Glutamatergic neuron (in vitro differentiated cells): ENCODE data around the gene OR51B5. TPM values are rescaled to one million over a fixed set of nuclear protein-coding genes. Genes with fewer than 3 reads are reported as not detected.
"Not testable (repeated sequence)": the region's sequence is repeated elsewhere in the genome, so short reads cannot be mapped to it uniquely, and the experiment has no call there.

ENCODE experiments used
- DNase-seq: peaks from one replicate; pipeline ENCODE4 v3.0.0; 2022
- H3K27ac Mint-ChIP-seq: one replicate; pipeline ENCODE4 v1.8.0; 2020; ENCODE audit warnings: mild to moderate bottlenecking, mixed read lengths, inconsistent platforms; ENCODE audit not compliant: unreplicated experiment
- H3K27me3 Mint-ChIP-seq: one replicate; pipeline ENCODE4 v1.8.0; 2020; ENCODE audit warnings: mild to moderate bottlenecking, moderate library complexity, mixed read lengths, inconsistent platforms; ENCODE audit not compliant: unreplicated experiment
- H3K36me3 Mint-ChIP-seq: one replicate; pipeline ENCODE4 v1.8.0; 2020; ENCODE audit warnings: mild to moderate bottlenecking, mixed read lengths, inconsistent platforms; ENCODE audit not compliant: unreplicated experiment
- H3K4me1 Mint-ChIP-seq: one replicate; pipeline ENCODE4 v1.8.0; 2020; ENCODE audit warnings: mild to moderate bottlenecking, low read depth, mixed read lengths, inconsistent platforms; ENCODE audit not compliant: unreplicated experiment
- H3K4me3 Mint-ChIP-seq: one replicate; pipeline ENCODE4 v1.8.0; 2020; ENCODE audit warnings: mild to moderate bottlenecking, mixed read lengths, inconsistent platforms; ENCODE audit not compliant: unreplicated experiment
- H3K9me3 Mint-ChIP-seq: one replicate; pipeline ENCODE4 v1.8.0; 2020; ENCODE audit warnings: mild to moderate bottlenecking, moderate library complexity, mixed read lengths, inconsistent platforms; ENCODE audit not compliant: unreplicated experiment
- CTCF ChIP-seq: fragments of 200-600 bp; sonication (generic); IDR thresholded peaks from one replicate; pipeline ENCODE4 v1.5.0; 2021; ENCODE audit not compliant: partially characterized antibody, unreplicated experiment
- total RNA-seq: library from RNA; stranded (reverse); fragmentation: NEBNext Ultra II Directional; extraction: Animal tissue kit (Norgen Biotek cat#: 25700); gene quantifications from one replicate; pipeline ENCODE4 v1.2.1, GENCODE V29; 2021; ENCODE audit not compliant: unreplicated experiment

The OR51B5 gene
- total RNA-seq, 1 donor from 2014 or later = not detected

GRCh38 chr11:5364214-5364613, 20.9 kb upstream of the OR51B5 start:
- Mint-ChIP-seq H3K9me3 (no peaks in the 10 kb centered on the region), H3K27ac (no peak overlapping the region), H3K4me3 (no peak overlapping the region), H3K27me3 (no peaks in the 10 kb centered on the region), H3K36me3 (no peaks in the 10 kb centered on the region), H3K4me1 (no peaks in the 10 kb centered on the region)
- TF ChIP-seq CTCF = no peak
- no peak for DNase-seq

DNA sequence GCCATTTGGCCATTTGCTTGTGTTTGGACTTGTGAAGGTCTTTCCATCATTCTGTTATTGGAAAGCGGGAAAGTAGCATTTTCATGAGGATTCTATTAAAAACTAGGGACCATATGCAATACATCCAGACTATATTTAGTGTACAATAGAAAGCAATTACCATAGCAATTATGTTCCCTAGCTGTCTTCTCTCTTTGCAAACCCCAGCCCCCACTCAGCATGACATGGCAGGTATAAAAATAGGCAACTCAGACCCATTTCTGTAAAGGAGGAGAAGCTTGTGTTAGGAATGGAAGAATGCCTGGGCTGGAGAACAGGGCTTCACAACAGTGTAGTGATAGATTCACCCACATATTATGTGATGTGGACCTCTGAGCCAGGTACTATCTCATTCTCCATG, 20.4 kb upstream of the OR51B5 start:
- Mint-ChIP-seq H3K4me3 (no peak overlapping the region), H3K9me3 (no peaks in the 10 kb centered on the region), H3K27ac (no peak overlapping the region), H3K4me1 (no peaks in the 10 kb centered on the region), H3K27me3 (no peaks in the 10 kb centered on the region), H3K36me3 (no peaks in the 10 kb centered on the region)
- no peak for DNase-seq
- TF ChIP-seq CTCF = no peak

GRCh38 chr11:5362017-5362625, 18.8 kb upstream of the OR51B5 start:
- TF ChIP-seq CTCF = no peak
- Mint-ChIP-seq H3K4me3 (no peak overlapping the region), H3K27ac (no peak overlapping the region), H3K4me1 (no peaks in the 10 kb centered on the region), H3K36me3 (no peaks in the 10 kb centered on the region), H3K27me3 (no peaks in the 10 kb centered on the region), H3K9me3 (no peaks in the 10 kb centered on the region)
- no peak for DNase-seq

DNA sequence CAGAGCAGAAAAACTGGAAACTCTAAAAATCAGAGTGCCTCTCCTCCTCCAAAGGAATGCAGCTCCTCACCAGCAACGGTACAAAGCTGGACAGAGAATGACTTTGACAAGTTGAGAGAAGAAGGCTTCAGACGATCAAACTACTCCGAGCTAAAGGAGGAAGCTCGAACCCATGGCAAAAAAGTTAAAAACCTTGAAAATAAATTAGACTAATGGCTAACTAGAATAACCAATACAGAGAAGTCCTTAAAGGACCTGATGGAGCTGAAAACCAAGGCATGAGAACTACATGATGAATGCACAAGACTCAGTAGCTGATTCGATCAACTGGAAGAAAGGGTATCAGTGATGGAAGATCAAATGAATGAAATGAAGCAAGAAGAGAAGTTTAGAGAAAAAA, 12.7 kb upstream of the OR51B5 start:
- H3K4me1 Mint-ChIP-seq, H3K27me3 Mint-ChIP-seq, DNase-seq, H3K27ac Mint-ChIP-seq, H3K4me3 Mint-ChIP-seq, H3K36me3 Mint-ChIP-seq, H3K9me3 Mint-ChIP-seq: not testable (repeated sequence)

DNA sequence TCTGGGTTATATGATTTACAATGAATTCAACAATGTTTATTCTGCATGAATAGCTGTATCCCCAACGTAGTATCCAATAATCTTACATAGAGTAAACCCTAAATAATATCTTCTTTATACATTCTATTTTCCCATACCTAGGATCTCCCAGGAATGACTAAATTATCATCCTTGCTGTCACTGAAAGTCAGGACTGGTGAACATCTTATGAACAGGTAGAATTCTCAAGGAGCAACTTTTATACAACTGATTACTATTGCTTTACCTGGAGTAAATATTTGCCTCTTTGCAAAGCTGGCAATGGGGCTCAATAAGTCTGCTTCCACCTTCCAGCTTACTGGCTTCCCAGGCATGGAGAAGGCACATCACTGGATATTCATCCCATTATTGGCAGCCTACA, 7.9 kb upstream of the OR51B5 start, which contains the start of gene OR51B6:
TSS of gene OR51B6 (plus strand) at position 301 of the 400 bp plus-strand sequence. CDS start at position 301, 0 bp downstream.
- Mint-ChIP-seq H3K4me3 (no peak within 1 kb of the TSS), H3K36me3 (no peaks in the 10 kb centered on the region), H3K27me3 (peaks cover 3% of the 10 kb centered on the region), H3K9me3 (peaks cover 2% of the 10 kb centered on the region), H3K27ac (no peak within 1 kb of the TSS), H3K4me1 (no peaks in the 10 kb centered on the region)
- no peak for DNase-seq
- no peak for TF ChIP-seq CTCF

DNA sequence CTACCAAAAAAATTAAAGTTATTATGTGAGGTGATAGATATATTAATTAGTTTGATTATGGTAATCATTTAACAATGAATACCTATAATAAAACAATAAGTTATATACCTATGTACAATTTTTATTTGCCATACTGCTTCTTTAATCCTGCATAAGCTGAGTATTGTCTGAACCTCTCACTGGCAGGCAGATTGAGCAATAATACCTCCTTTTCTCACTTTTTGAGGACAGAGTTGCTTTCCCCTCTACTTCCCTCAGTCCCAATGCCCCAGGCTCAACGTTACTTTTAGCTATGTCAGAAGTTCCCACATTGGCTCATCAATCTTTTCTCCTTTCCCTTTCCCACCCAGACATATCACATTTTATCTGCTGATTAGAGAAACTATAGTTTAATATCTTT, 6.2 kb upstream of the OR51B5 start:
- DNase-seq = no peak
- TF ChIP-seq CTCF = no peak
- H3K27ac Mint-ChIP-seq = no peak overlapping the region
- peaks cover 2% of the 10 kb centered on the region for H3K9me3 Mint-ChIP-seq
- H3K36me3 Mint-ChIP-seq = no peaks in the 10 kb centered on the region
- peaks cover 3% of the 10 kb centered on the region for H3K27me3 Mint-ChIP-seq
- no peak overlapping the region for H3K4me3 Mint-ChIP-seq
- H3K4me1 Mint-ChIP-seq = no peaks in the 10 kb centered on the region
